GM04504 (cell line): ENCODE data around the gene RAB25.
"Not testable (repeated sequence)": the region's sequence is repeated elsewhere in the genome, so short reads cannot be mapped to it uniquely, and the experiment has no call there.

Source experiments
- DNase-seq: peaks from one replicate; pipeline ENCODE4 v3.0.0-alpha.2; 2012; ENCODE audit warnings: low read depth

Gene RAB25

GRCh38 chr1:156102633-156103511 is 41.9 kb downstream of the RAB25 start:
- DNase-seq, result peak; percentile 46

GRCh38 chr1:156103521-156103947 is 42.6 kb downstream of the RAB25 start:
- peak; percentile 62 for DNase-seq

- peak; percentile 84 for DNase-seq
These were observed 43.3 kb downstream of the RAB25 start for GRCh38 chr1:156104065-156104810.

GRCh38 chr1:156104861-156105832 is 44.2 kb downstream of the RAB25 start:
- DNase-seq, result peak; percentile 76

- no peak for DNase-seq
These were observed 45.9 kb downstream of the RAB25 start for GRCh38 chr1:156106624-156107488.

GRCh38 chr1:156108057-156108456 is 47.1 kb downstream of the RAB25 start:
- DNase-seq, result no peak

- DNase-seq, result no peak
These were observed 47.8 kb downstream of the RAB25 start for GRCh38 chr1:156108664-156109241.

GRCh38 chr1:156110252-156110651 is 49.3 kb downstream of the RAB25 start:
- DNase-seq, result no peak

- no peak for DNase-seq
These were observed 50.5 kb downstream of the RAB25 start for GRCh38 chr1:156111355-156111962.

GRCh38 chr1:156112276-156113137 is 51.5 kb downstream of the RAB25 start:
- DNase-seq, result no peak

- DNase-seq, result no peak
These were observed 52.5 kb downstream of the RAB25 start for GRCh38 chr1:156113282-156113950.

GRCh38 chr1:156114101-156114918 is 53.4 kb downstream of the RAB25 start, which contains the start of gene LMNA:
Gene LMNA (plus strand): TSS chr1:156114711. CDS start chr1:156114919, 208 bp downstream.
- DNase-seq, result peak; percentile 93

- DNase-seq, result no peak
These were observed 54.1 kb downstream of the RAB25 start for GRCh38 chr1:156114919-156115513.

- DNase-seq, result peak; percentile 39
These were observed 54.8 kb downstream of the RAB25 start for GRCh38 chr1:156115514-156116374.

GRCh38 chr1:156116731-156117130 is 55.8 kb downstream of the RAB25 start:
- DNase-seq, result not testable (repeated sequence)
